Embryonic facial prominence (tissue), 1 donor: Measurements from ENCODE around the gene PBX3.
"Not testable (repeated sequence)": the region's sequence is repeated elsewhere in the genome, so short reads cannot be mapped to it uniquely, and the experiment has no call there.

ENCODE experiments used
- DNase-seq: peaks from one replicate; pipeline ENCODE4 v3.0.0-alpha.2; 2016; ENCODE audit errors: extremely low spot score

Gene PBX3

GRCh38 chr9:125776789-125777188, 29.6 kb downstream of the PBX3 start:
- DNase-seq, result not testable (repeated sequence)

DNA sequence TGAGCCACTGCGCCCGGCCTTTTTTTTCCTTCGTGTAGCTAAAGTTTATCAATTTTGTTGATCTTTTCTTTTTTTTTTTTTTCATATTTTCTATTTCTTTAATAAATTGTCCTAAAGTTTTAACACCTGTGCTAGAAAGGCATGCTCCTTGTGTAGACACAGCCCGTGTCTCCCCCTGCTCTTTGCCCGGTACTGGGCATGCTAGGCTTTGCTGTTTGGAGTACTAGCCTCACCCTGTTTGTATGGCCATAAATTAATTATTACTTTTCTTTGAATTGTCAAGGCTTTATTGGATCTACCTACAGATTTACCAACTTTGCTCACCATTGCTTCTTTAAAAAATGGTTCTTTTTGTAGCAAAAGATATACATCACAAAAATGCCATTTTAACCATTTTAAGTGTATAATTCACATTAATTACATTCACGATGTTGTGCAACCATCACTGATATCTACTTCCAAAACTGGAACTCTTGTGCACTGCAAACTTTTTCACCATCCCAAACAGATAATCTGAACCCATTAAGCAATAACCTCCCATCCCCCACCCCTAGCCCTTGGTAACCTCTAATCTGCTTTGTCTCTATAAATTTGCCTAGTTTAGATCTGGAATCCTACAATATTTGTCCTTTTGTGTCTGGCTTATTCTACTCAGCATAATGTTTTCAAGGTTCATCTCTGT, 31.5 kb downstream of the PBX3 start:
- not testable (repeated sequence) for DNase-seq

DNA sequence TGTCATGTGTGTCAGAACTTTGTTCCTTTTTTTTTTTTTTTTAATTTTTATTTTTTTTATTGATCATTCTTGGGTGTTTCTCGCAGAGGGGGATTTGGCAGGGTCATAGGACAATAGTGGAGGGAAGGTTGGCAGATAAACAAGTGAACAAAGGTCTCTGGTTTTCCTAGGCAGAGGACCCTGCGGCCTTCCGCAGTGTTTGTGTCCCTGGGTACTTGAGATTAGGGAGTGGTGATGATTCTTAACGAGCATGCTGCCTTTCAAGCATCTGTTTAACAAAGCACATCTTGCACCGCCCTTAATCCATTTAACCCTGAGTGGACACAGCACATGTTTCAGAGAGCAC, 32.0 kb downstream of the PBX3 start:
- DNase-seq, result not testable (repeated sequence)

DNA sequence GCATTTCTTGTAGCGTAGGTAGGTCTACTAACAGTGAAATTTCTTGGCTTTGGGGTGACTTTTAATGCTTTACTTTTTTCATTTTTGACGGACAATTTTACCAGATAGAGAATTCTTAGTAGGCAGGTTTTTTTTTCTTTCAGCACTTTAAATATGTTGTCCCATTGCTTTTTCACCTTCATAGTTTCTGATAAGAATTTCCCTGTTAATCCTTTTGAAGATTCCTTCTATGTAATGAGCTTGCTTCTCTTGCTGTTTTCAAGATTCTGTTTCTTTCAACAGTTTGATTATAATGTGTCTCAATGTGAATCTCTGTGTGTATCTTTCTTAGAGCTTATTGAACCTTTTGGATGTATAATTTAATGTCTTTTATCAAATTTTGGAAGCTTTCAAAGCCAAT, 35.5 kb downstream of the PBX3 start:
- DNase-seq, result no peak

- no peak for DNase-seq
These were observed 37.3 kb downstream of the PBX3 start for GRCh38 chr9:125784286-125785049.

- no peak for DNase-seq
These were observed 38.1 kb downstream of the PBX3 start for GRCh38 chr9:125785248-125785751.

DNA sequence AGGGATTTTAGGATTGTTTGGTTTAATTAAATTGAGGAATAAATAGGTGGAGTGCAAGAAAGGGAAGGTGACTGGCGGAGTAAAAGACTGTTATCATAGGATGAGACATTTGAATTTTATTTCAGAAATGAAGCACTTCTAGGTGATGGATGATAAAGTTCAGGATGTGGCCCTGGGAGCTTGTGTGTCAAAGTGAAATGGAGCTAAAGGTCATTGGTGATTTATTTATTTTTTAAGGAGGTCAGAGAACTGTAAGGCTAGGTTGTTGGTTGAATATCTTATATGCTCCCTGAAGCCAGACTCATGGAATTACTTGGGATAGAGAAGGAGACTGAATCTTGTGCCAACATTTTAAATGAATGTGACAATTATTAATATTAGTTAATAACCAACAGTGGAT, 40.5 kb downstream of the PBX3 start:
- no peak for DNase-seq

DNA sequence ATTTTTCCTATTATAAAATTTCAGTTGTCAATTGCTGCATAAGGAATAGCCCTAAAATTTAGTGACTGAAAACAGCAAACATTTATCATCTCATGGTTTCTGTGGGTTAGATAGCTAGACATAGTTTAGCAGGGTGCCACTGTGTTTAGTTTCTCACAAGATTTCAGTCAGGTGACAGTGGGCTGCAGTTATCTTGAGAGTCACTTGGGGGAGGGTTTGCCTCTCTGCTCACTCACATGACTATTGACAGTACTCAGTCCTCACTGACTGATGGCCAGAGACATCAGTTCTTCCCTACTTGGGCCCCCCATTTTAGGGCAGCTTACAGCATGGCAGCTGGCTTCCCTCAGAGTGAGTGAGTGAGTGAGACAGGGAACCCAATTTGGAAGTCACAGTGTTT, 42.0 kb downstream of the PBX3 start:
- DNase-seq, result no peak

- no peak for DNase-seq
These were observed 47.5 kb downstream of the PBX3 start for GRCh38 chr9:125794708-125795107.

GRCh38 chr9:125795970-125796596, 48.9 kb downstream of the PBX3 start:
- no peak for DNase-seq

- DNase-seq, result no peak
These were observed 50.8 kb downstream of the PBX3 start for GRCh38 chr9:125797930-125798329.

GRCh38 chr9:125803526-125803925, 56.4 kb downstream of the PBX3 start:
- no peak for DNase-seq

- DNase-seq, result no peak
These were observed 57.9 kb downstream of the PBX3 start for GRCh38 chr9:125805057-125805456.

DNA sequence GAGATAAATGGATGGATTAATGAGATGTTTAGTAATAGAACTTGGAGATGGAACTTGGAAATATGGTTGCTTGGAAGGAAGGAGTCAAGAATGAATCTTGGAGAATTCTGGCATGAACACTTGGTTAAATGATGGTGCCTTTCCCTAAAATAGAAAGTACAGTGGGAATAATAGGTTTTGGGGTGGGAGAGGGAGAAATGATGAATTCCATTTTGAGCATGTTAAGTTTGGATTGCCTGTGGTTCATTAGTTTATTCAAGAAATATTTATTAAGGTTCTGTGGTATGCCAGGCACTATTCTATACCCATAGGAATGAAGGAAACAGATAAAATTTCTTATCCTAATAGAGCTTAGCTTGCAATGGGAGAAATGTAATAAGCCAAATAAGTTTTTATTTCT, 58.4 kb downstream of the PBX3 start:
- DNase-seq, result no peak

GRCh38 chr9:125807079-125807478, 59.9 kb downstream of the PBX3 start:
- no peak for DNase-seq

DNA sequence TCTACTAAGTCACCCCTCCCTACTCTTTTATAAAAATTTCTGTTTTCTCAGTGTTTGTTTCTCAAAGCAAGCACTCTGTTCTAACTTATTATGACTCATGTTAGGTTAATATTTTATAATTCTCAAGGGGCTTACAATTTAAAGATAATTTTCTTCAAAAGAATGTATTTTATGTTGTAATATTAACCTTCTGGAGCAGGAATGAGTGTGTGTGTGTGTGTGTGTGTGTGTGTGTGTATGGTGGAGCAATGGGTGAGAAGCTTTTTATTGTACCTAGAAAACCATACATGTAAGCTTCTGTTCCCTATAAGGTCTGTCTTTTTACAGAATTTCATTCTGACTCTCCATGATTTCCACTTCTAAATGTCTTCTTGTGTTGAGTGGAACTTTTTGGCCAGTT, 63.0 kb downstream of the PBX3 start:
- no peak for DNase-seq

DNA sequence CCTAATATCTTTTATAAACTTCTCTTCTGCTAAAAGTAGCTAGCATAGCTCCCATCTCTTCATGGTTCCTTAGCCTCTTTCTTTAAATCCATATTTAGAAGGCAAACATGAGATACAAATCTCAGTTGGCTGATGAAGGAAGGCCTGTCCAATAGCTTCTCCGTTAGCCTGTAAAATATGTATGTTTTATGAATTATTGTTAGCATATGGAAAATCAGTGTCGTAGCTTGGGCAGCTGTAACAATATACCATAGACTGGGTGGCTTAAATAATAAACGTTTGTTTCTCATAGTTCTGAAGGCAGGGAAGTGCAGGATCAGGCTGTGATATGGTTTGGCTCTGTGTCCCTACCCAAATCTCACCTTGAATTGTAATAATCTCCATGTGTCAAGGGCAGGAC, 63.8 kb downstream of the PBX3 start:
- DNase-seq, result no peak

- DNase-seq, result no peak
These were observed 65.2 kb downstream of the PBX3 start for GRCh38 chr9:125812403-125812802.

- DNase-seq, result no peak
These were observed 68.4 kb downstream of the PBX3 start for GRCh38 chr9:125815568-125815967.

GRCh38 chr9:125816321-125816720, 69.1 kb downstream of the PBX3 start:
- no peak for DNase-seq

- DNase-seq, result no peak
These were observed 73.1 kb downstream of the PBX3 start for GRCh38 chr9:125820100-125820804.

- DNase-seq, result no peak
These were observed 73.9 kb downstream of the PBX3 start for GRCh38 chr9:125821078-125821477.
